ENCODE data around the gene ANKRD22.
"Not testable (repeated sequence)": the region's sequence is repeated elsewhere in the genome, so short reads cannot be mapped to it uniquely, and the experiment has no call there.

The ANKRD22 gene

GRCh38 chr10:88875081-88875480, 23.4 kb upstream of the ANKRD22 start:
- no peak for DNase-seq

- no peak for DNase-seq
These were observed 22.6 kb upstream of the ANKRD22 start for GRCh38 chr10:88874281-88874680.

GRCh38 chr10:88873757-88874156, 22.1 kb upstream of the ANKRD22 start:
- no peak for DNase-seq

GRCh38 chr10:88870089-88870488, 18.4 kb upstream of the ANKRD22 start:
- no peak for DNase-seq

- DNase-seq: no peak
These were observed 14.8 kb upstream of the ANKRD22 start for GRCh38 chr10:88866454-88866853.

GRCh38 chr10:88865281-88865876, 13.7 kb upstream of the ANKRD22 start:
- DNase-seq: no peak

GRCh38 chr10:88861036-88861435, 9.4 kb upstream of the ANKRD22 start:
- DNase-seq: no peak

- DNase-seq: no peak
These were observed 6.8 kb upstream of the ANKRD22 start for GRCh38 chr10:88858491-88858890.

GRCh38 chr10:88857831-88858230, 6.2 kb upstream of the ANKRD22 start:
- no peak for DNase-seq

GRCh38 chr10:88854684-88855083, 3.0 kb upstream of the ANKRD22 start:
- DNase-seq: no peak

GRCh38 chr10:88853155-88853881, 1.7 kb upstream of the ANKRD22 start:
- DNase-seq: no peak

GRCh38 chr10:88852327-88852726, 683 bp upstream of the ANKRD22 start:
- no peak for DNase-seq

GRCh38 chr10:88850712-88851111, 932 bp downstream of the ANKRD22 start:
- DNase-seq: no peak

- DNase-seq: no peak
These were observed 2.4 kb downstream of the ANKRD22 start for GRCh38 chr10:88849234-88849633.

GRCh38 chr10:88848499-88848898, 3.1 kb downstream of the ANKRD22 start:
- no peak for DNase-seq

- DNase-seq: no peak
These were observed 8.5 kb downstream of the ANKRD22 start for GRCh38 chr10:88843171-88843570.

GRCh38 chr10:88841316-88842111, 10.1 kb downstream of the ANKRD22 start:
- DNase-seq: no peak

GRCh38 chr10:88840881-88841280, 10.8 kb downstream of the ANKRD22 start:
- DNase-seq: no peak

GRCh38 chr10:88840104-88840503, 11.5 kb downstream of the ANKRD22 start:
- no peak for DNase-seq

- DNase-seq: no peak
These were observed 12.8 kb downstream of the ANKRD22 start for GRCh38 chr10:88838766-88839350.

GRCh38 chr10:88837632-88838031, 14.0 kb downstream of the ANKRD22 start:
- DNase-seq: not testable (repeated sequence)

- DNase-seq: no peak
These were observed 15.8 kb downstream of the ANKRD22 start for GRCh38 chr10:88835910-88836221.

- DNase-seq: peak; percentile 19
These were observed 16.3 kb downstream of the ANKRD22 start for GRCh38 chr10:88835096-88835909.

Measured in NCI-H2171 (cell line).